Omental fat pad (tissue), 4 donors: ENCODE data around the gene PHACTR4. TPM values are rescaled to one million over a fixed set of nuclear protein-coding genes. Genes with fewer than 3 reads are reported as not detected.
"Not testable (repeated sequence)": the region's sequence is repeated elsewhere in the genome, so short reads cannot be mapped to it uniquely, and the experiment has no call there.

Source experiments
- ATAC-seq: fragments of 150-250 bp; one replicate; pipeline ENCODE4 v1.9.1; 2016; ENCODE audit warnings: mild to moderate bottlenecking, moderate library complexity; ENCODE audit not compliant: low FRiP score
- DNase-seq: peaks from one replicate; pipeline ENCODE4 v3.0.0-alpha.2; 2019; ENCODE audit warnings: low spot score
- CTCF ChIP-seq, 3 donors: fragments of 450-650 bp; IDR thresholded peaks; one replicate each; pipeline ENCODE4 v1.5.1; 2016 to 2017; ENCODE audit warnings: antibody characterized with exemption in 3 of 3, mild to moderate bottlenecking in 3 of 3, moderate library complexity in 2 of 3
- total RNA-seq, 4 donors: library from RNA; depleted of rRNA; stranded (reverse); fragments of >200 nt; gene quantifications; one replicate each; pipeline ENCODE4 v1.1.0, GENCODE V29; 2016

PHACTR4 gene
- total RNA-seq, 4 donors from 2014 or later = 13.1 to 22.1 (median 15.8) TPM

- no peak for TF ChIP-seq CTCF (IDR thresholded peaks at IDR 0.05)
- DNase-seq (no peak), ATAC-seq (no peak)
Measured at GRCh38 chr1:28466226-28466778, 96.8 kb downstream of the PHACTR4 start.

- no peak for TF ChIP-seq CTCF (IDR thresholded peaks at IDR 0.05)
- ATAC-seq (no peak), DNase-seq (no peak)
Measured at GRCh38 chr1:28470146-28470545, 100.6 kb downstream of the PHACTR4 start.

- not testable (repeated sequence) for ATAC-seq
Measured at GRCh38 chr1:28479497-28479896, 110.0 kb downstream of the PHACTR4 start.

GRCh38 chr1:28480308-28480707, 110.8 kb downstream of the PHACTR4 start:
- DNase-seq (no peak), ATAC-seq (no peak)
- TF ChIP-seq CTCF (IDR thresholded peaks at IDR 0.05) = no peak

More at GRCh38 chr1:28479497-28479896, 110.0 kb downstream of the PHACTR4 start:
- DNase-seq = not testable (repeated sequence)

GRCh38 chr1:28482138-28482537, 112.6 kb downstream of the PHACTR4 start:
- DNase-seq = no peak
- no peak for TF ChIP-seq CTCF (IDR thresholded peaks at IDR 0.05)

GRCh38 chr1:28482702-28483101, 113.2 kb downstream of the PHACTR4 start:
- DNase-seq (no peak), ATAC-seq (no peak)
- TF ChIP-seq CTCF (IDR thresholded peaks at IDR 0.05) = no peak

More at GRCh38 chr1:28482138-28482537, 112.6 kb downstream of the PHACTR4 start:
- no peak for ATAC-seq

GRCh38 chr1:28494737-28495136, 125.2 kb downstream of the PHACTR4 start:
- TF ChIP-seq CTCF (IDR thresholded peaks at IDR 0.05) = no peak
- ATAC-seq (no peak), DNase-seq (no peak)
